Type B pancreatic cell (in vitro differentiated cells): Measurements from ENCODE around the gene TMPRSS11A. TPM values are rescaled to one million over a fixed set of nuclear protein-coding genes. Genes with fewer than 3 reads are reported as not detected.

ENCODE experiments used
- DNase-seq: peaks from one replicate; pipeline ENCODE4 v3.0.0; 2021; ENCODE audit warnings: mixed read lengths; ENCODE audit not compliant: unreplicated experiment; ENCODE audit errors: extremely low spot score
- H3K27ac Mint-ChIP-seq: 2 replicates; pipeline ENCODE4 v1.8.0; 2021; ENCODE audit warnings: mild to moderate bottlenecking, mixed read lengths
- H3K27me3 Mint-ChIP-seq: 2 replicates; pipeline ENCODE4 v1.8.0; 2021; ENCODE audit warnings: mixed read lengths
- H3K36me3 Mint-ChIP-seq: 2 replicates; pipeline ENCODE4 v1.8.0; 2021; ENCODE audit warnings: mixed read lengths
- H3K4me1 Mint-ChIP-seq: one replicate; pipeline ENCODE4 v1.8.0; 2021; ENCODE audit warnings: mixed read lengths; ENCODE audit not compliant: unreplicated experiment
- H3K4me3 Mint-ChIP-seq: 2 replicates; pipeline ENCODE4 v1.8.0; 2021; ENCODE audit warnings: mild to moderate bottlenecking, mixed read lengths
- H3K9me3 Mint-ChIP-seq: 2 replicates; pipeline ENCODE4 v1.8.0; 2021; ENCODE audit warnings: mixed read lengths
- CTCF ChIP-seq: fragments of 200-600 bp; sonication (generic); conservative IDR thresholded peaks from 2 replicates; pipeline ENCODE4 v1.5.0; 2021; ENCODE audit warnings: antibody characterized with exemption, mild to moderate bottlenecking
- total RNA-seq: library from RNA; stranded (reverse); gene quantifications from 2 replicates; pipeline ENCODE4 v1.2.1, GENCODE V29; 2021; ENCODE audit warnings: low replicate concordance

The TMPRSS11A gene
- total RNA-seq, 1 donor from 2014 or later = 0.43 TPM

- TF ChIP-seq CTCF = no peak
- Mint-ChIP-seq H3K4me3 (no peak overlapping the region), H3K27me3 (no peaks in the 10 kb centered on the region), H3K36me3 (no peaks in the 10 kb centered on the region), H3K9me3 (peaks cover 12% of the 10 kb centered on the region), H3K27ac (no peak overlapping the region), H3K4me1 (no peaks in the 10 kb centered on the region)
- no peak for DNase-seq
These were observed 17.2 kb upstream of the TMPRSS11A start for GRCh38 chr4:67980512-67980911.

GRCh38 chr4:67973608-67974007 lies 10.3 kb upstream of the TMPRSS11A start:
- H3K27me3 Mint-ChIP-seq = no peaks in the 10 kb centered on the region

GRCh38 chr4:67954890-67955289 lies 8.4 kb downstream of the TMPRSS11A start:
- H3K36me3 Mint-ChIP-seq = no peaks in the 10 kb centered on the region
- H3K9me3 Mint-ChIP-seq = no peaks in the 10 kb centered on the region
- DNase-seq = no peak
- no peak overlapping the region for H3K27ac Mint-ChIP-seq
- H3K27me3 Mint-ChIP-seq = no peaks in the 10 kb centered on the region
- TF ChIP-seq CTCF = no peak
- no peak overlapping the region for H3K4me3 Mint-ChIP-seq
- H3K4me1 Mint-ChIP-seq = no peaks in the 10 kb centered on the region

More at GRCh38 chr4:67973608-67974007, 10.3 kb upstream of the TMPRSS11A start:
- Mint-ChIP-seq H3K4me1 (no peaks in the 10 kb centered on the region), H3K36me3 (no peaks in the 10 kb centered on the region), H3K27ac (no peak overlapping the region), H3K4me3 (no peak overlapping the region), H3K9me3 (peaks cover 7% of the 10 kb centered on the region)
- no peak for TF ChIP-seq CTCF
- no peak for DNase-seq

GRCh38 chr4:67941074-67941473 lies 22.2 kb downstream of the TMPRSS11A start:
- no peak for DNase-seq
- peaks cover 6% of the 10 kb centered on the region for H3K9me3 Mint-ChIP-seq
- H3K36me3 Mint-ChIP-seq = no peaks in the 10 kb centered on the region
- no peak for TF ChIP-seq CTCF
- H3K27ac Mint-ChIP-seq = no peak overlapping the region
- H3K4me3 Mint-ChIP-seq = no peak overlapping the region
- no peaks in the 10 kb centered on the region for H3K27me3 Mint-ChIP-seq
- H3K4me1 Mint-ChIP-seq = no peaks in the 10 kb centered on the region

- no peaks in the 10 kb centered on the region for H3K4me1 Mint-ChIP-seq
- no peak for TF ChIP-seq CTCF
- peaks cover 6% of the 10 kb centered on the region for H3K9me3 Mint-ChIP-seq
- H3K4me3 Mint-ChIP-seq = no peak overlapping the region
- H3K36me3 Mint-ChIP-seq = no peaks in the 10 kb centered on the region
- H3K27ac Mint-ChIP-seq = no peak overlapping the region
- H3K27me3 Mint-ChIP-seq = no peaks in the 10 kb centered on the region
- DNase-seq = no peak
These were observed 22.8 kb downstream of the TMPRSS11A start for GRCh38 chr4:67940506-67940905.

- H3K4me1 Mint-ChIP-seq = peaks cover 8% of the 10 kb centered on the region
- TF ChIP-seq CTCF = no peak
- H3K27me3 Mint-ChIP-seq = no peaks in the 10 kb centered on the region
- peaks cover 6% of the 10 kb centered on the region for H3K9me3 Mint-ChIP-seq
- H3K27ac Mint-ChIP-seq = no peak overlapping the region
- H3K4me3 Mint-ChIP-seq = no peak overlapping the region
- H3K36me3 Mint-ChIP-seq = no peaks in the 10 kb centered on the region
- DNase-seq = no peak
These were observed 24.1 kb downstream of the TMPRSS11A start for GRCh38 chr4:67939195-67939594.
